ENCODE data around the gene GRWD1. TPM values are rescaled to one million over a fixed set of nuclear protein-coding genes. Genes with fewer than 3 reads are reported as not detected.
"Not testable (repeated sequence)": the region's sequence is repeated elsewhere in the genome, so short reads cannot be mapped to it uniquely, and the experiment has no call there.

The GRWD1 gene
- total RNA-seq, 1 donor from 2014 or later = 15.7 TPM

GRCh38 chr19:48488478-48488877 lies 42.7 kb downstream of the GRWD1 start:
- DNase-seq; intact Hi-C loops (cut with micrococcal nuclease); ATAC-seq: not testable (repeated sequence)

- ATAC-seq = peak; percentile 19
These were observed 43.9 kb downstream of the GRWD1 start for GRCh38 chr19:48489608-48490216.

GRCh38 chr19:48490981-48491792 lies 45.4 kb downstream of the GRWD1 start:
- intact Hi-C loops (cut with micrococcal nuclease) = no loop called here
- ATAC-seq (no peak), DNase-seq (no peak)

More at GRCh38 chr19:48489608-48490216, 43.9 kb downstream of the GRWD1 start:
- DNase-seq = peak; percentile 87
- intact Hi-C loops (cut with micrococcal nuclease) = no loop called here

GRCh38 chr19:48491793-48492123 lies 46.0 kb downstream of the GRWD1 start:
- DNase-seq = no peak
- intact Hi-C loops (cut with micrococcal nuclease) = no loop called here
- no peak for ATAC-seq

GRCh38 chr19:48492925-48493717 lies 47.3 kb downstream of the GRWD1 start:
- DNase-seq (peak; percentile 95), ATAC-seq (peak; percentile 87)
- intact Hi-C loops (cut with micrococcal nuclease) = no loop called here

GRCh38 chr19:48493718-48494401 lies 48.1 kb downstream of the GRWD1 start:
- intact Hi-C loops (cut with micrococcal nuclease) = no loop called here
- ATAC-seq = peak; percentile 5
- DNase-seq = no peak

- intact Hi-C loops (cut with micrococcal nuclease) = no loop called here
- no peak for DNase-seq
These were observed 49.6 kb downstream of the GRWD1 start for GRCh38 chr19:48495396-48495795.

GRCh38 chr19:48496959-48497727 lies 51.4 kb downstream of the GRWD1 start:
- DNase-seq = no peak
- intact Hi-C loops (cut with micrococcal nuclease) = no loop called here
- ATAC-seq = no peak

More at GRCh38 chr19:48495396-48495795, 49.6 kb downstream of the GRWD1 start:
- no peak for ATAC-seq

- intact Hi-C loops (cut with micrococcal nuclease) = no loop called here
- ATAC-seq = no peak
- no peak for DNase-seq
These were observed 52.2 kb downstream of the GRWD1 start for GRCh38 chr19:48497728-48498594.

GRCh38 chr19:48498595-48499311 lies 53.0 kb downstream of the GRWD1 start:
- intact Hi-C loops (cut with micrococcal nuclease) = no loop called here
- no peak for DNase-seq
- no peak for ATAC-seq

GRCh38 chr19:48499316-48500090 lies 53.7 kb downstream of the GRWD1 start:
- DNase-seq = no peak

GRCh38 chr19:48500830-48501493 lies 55.2 kb downstream of the GRWD1 start:
- no peak for ATAC-seq
- intact Hi-C loops (cut with micrococcal nuclease) = loop anchor here (10.0 kb wide), 1 partner anchor 84 kb away; no protein-coding TSS in a partner anchor
- DNase-seq = no peak

More at GRCh38 chr19:48499316-48500090, 53.7 kb downstream of the GRWD1 start:
- intact Hi-C loops (cut with micrococcal nuclease) = loop anchor here (10.0 kb wide), 1 partner anchor 85 kb away; no protein-coding TSS in a partner anchor
- ATAC-seq = no peak

GRCh38 chr19:48501494-48502349 lies 55.9 kb downstream of the GRWD1 start:
- DNase-seq (peak; percentile 57), ATAC-seq (peak; percentile 44)
- intact Hi-C loops (cut with micrococcal nuclease) = loop anchor here (10.0 kb wide), 1 partner anchor 83 kb away; no protein-coding TSS in a partner anchor

- ATAC-seq (no peak), DNase-seq (no peak)
- intact Hi-C loops (cut with micrococcal nuclease) = loop anchor here (10.0 kb wide), 1 partner anchor 82 kb away; no protein-coding TSS in a partner anchor
These were observed 56.7 kb downstream of the GRWD1 start for GRCh38 chr19:48502350-48503018.

Data from left ventricle myocardium superior (tissue), 1 donor.